Endothelial cell of umbilical vein (primary cell): ENCODE results near the gene LDLRAD4. TPM values are rescaled to one million over a fixed set of nuclear protein-coding genes. Genes with fewer than 3 reads are reported as not detected.

Experiments
- BruUV-seq: library from RNA; stranded (reverse); fragments of 400-500 nt; replicated peaks from 2 replicates; lab custom pipeline; 2021; lab: Mats Ljungman, UMichigan
- CTCF ChIA-PET: fragments of 300-600, 350-600 bp; sonication (Branson Sonifier 250); formaldehyde crosslinking; loops from one replicate; lab custom pipeline; 2021; ENCODE audit warnings: antibody characterized with exemption, inconsistent platforms; lab: Charles Lee
- POLR2A ChIA-PET: fragments of 300-600, 350-600 bp; sonication (Branson Sonifier 250); formaldehyde crosslinking; loops from one replicate; lab custom pipeline; 2021; ENCODE audit warnings: antibody characterized with exemption, inconsistent platforms; lab: Charles Lee
- DNase-seq: peaks from one replicate; pipeline ENCODE4 v3.0.0-alpha.2; 2011; ENCODE audit warnings: low read depth, low spot score
- FAIRE-seq: peaks from 2 replicates; lab custom pipeline; 2011; peaks lifted over from hg19 to GRCh38; lab: Jason Lieb, UNC
- H2AFZ ChIP-seq: 2 replicates; pipeline ENCODE4 v1.6.0; 2012; ENCODE audit warnings: low read depth, low read length, control low read depth, inconsistent platforms
- H3K27ac ChIP-seq: 2 replicates; pipeline ENCODE4 v1.5.1; 2011; ENCODE audit warnings: low read depth, mild to moderate bottlenecking, control low read depth, low read length, moderate library complexity; ENCODE audit not compliant: insufficient read depth
- H3K27me3 ChIP-seq, 2 experiments: 2 replicates each; pipeline versions ENCODE4 v1.6.0 to v1.6.1; 2011; ENCODE audit warnings: low read length in 2 of 2, mixed read lengths in 1 of 2; ENCODE audit not compliant: control insufficient read depth in 2 of 2, insufficient read depth in 2 of 2
- H3K36me3 ChIP-seq, 2 experiments: 2 replicates in 1 of 2; 3 replicates in 1 of 2; pipeline ENCODE4 v1.5.1; 2011; ENCODE audit warnings: low read length in 2 of 2, mild to moderate bottlenecking in 1 of 2, moderate library complexity in 1 of 2; ENCODE audit not compliant: control insufficient read depth in 2 of 2, insufficient read depth in 2 of 2; ENCODE audit errors: extremely low read depth in 1 of 2
- H3K4me1 ChIP-seq: 3 replicates; pipeline ENCODE4 v1.5.1; 2011; ENCODE audit warnings: mild to moderate bottlenecking, low read length; ENCODE audit not compliant: control insufficient read depth, insufficient read depth; ENCODE audit errors: extremely low read depth
- H3K4me2 ChIP-seq: 2 replicates; pipeline ENCODE4 v1.6.1; 2011; ENCODE audit warnings: low read length, control low read depth, mixed read lengths; ENCODE audit not compliant: insufficient read depth
- H3K4me3 ChIP-seq, 3 experiments: fragments of 200-600 bp in 1 of 3; sonication (generic), shearing (Covaris generic) in 1 of 3; replicated peaks in 1 of 3; 2 replicates each; pipeline ENCODE4 v1.5.1; 2011 to 2016; ENCODE audit warnings: control low read depth in 3 of 3, low read length in 3 of 3, mild to moderate bottlenecking in 2 of 3, inconsistent platforms in 1 of 3, low read depth in 1 of 3, moderate library complexity in 1 of 3; ENCODE audit not compliant: insufficient read depth in 1 of 3
- H3K79me2 ChIP-seq: 2 replicates; pipeline ENCODE4 v1.6.0; 2012; ENCODE audit warnings: low read length, inconsistent platforms; ENCODE audit not compliant: control insufficient read depth, insufficient read depth
- H3K9ac ChIP-seq: replicated peaks from 2 replicates; pipeline ENCODE3; 2011; ENCODE audit warnings: low read length, control low read depth; ENCODE audit not compliant: insufficient read depth; ENCODE audit errors: extremely low read depth
- H3K9me1 ChIP-seq: replicated peaks from 3 replicates; pipeline ENCODE4 v1.6.0; 2011; ENCODE audit warnings: mild to moderate bottlenecking, low read length; ENCODE audit not compliant: control insufficient read depth, insufficient read depth; ENCODE audit errors: extremely low read depth
- H3K9me3 ChIP-seq: replicated peaks from 2 replicates; pipeline ENCODE4 v1.5.1; 2012; ENCODE audit warnings: low read length, inconsistent platforms; ENCODE audit not compliant: control insufficient read depth, insufficient read depth
- H4K20me1 ChIP-seq: replicated peaks from 2 replicates; pipeline ENCODE3; 2011; ENCODE audit warnings: mild to moderate bottlenecking, low read length; ENCODE audit not compliant: control insufficient read depth, insufficient read depth; ENCODE audit errors: extremely low read depth
- FOS ChIP-seq: IDR thresholded peaks from 2 replicates; pipeline ENCODE4 v1.6.1; 2011; ENCODE audit warnings: mild to moderate bottlenecking, low read length, moderate library complexity, borderline replicate concordance; ENCODE audit not compliant: insufficient read depth
- JUN ChIP-seq: IDR thresholded peaks from 2 replicates; pipeline ENCODE4 v1.6.1; 2011; ENCODE audit warnings: borderline replicate concordance, low read depth; ENCODE audit not compliant: insufficient read length, insufficient read depth
- MYC ChIP-seq: IDR thresholded peaks from one replicate; pipeline ENCODE4 v1.6.1; 2011; ENCODE audit warnings: mild to moderate bottlenecking, low read depth, low read length
- dilution Hi-C: fragments of 300-500 bp; cut with MboI; formaldehyde crosslinking; loops from one replicate; pipeline ENCODE4 v1.15.0; 2019; ENCODE audit warnings: low sequenced_read_pairs; ENCODE audit not compliant: extremely low pct_ligation_motif_present
- intact Hi-C: fragments of 100-400 bp; cut with micrococcal nuclease; formaldehyde crosslinking; loops from one replicate; pipeline ENCODE4 v1.10.0; 2022
- polyA plus RNA-seq, 4 experiments: library from polyadenylated mRNA; depleted of rRNA in 3 of 4; stranded (reverse) in 3 of 4; unstranded in 1 of 4; fragments of >200 nt; gene quantifications; 2 replicates each; pipeline versions ENCODE4 v1.2.1 to v1.2.3, GENCODE V29; 2011 to 2012; ENCODE audit warnings: missing spikeins in 1 of 4
- total RNA-seq: library from RNA; stranded (reverse); gene quantifications from 2 replicates; pipeline ENCODE4 v1.2.3, GENCODE V29; 2021
- TF ChIP-seq, protein P1 (sequence below): IDR thresholded peaks from 2 replicates; pipeline ENCODE4 v1.6.1; 2011; ENCODE audit not compliant: insufficient read depth, insufficient read length
- TF ChIP-seq, protein P2 (sequence below), 2 donors: IDR thresholded peaks; 1 replicate in 1 of 2; 2 replicates in 1 of 2; pipeline ENCODE4 v1.5.1; 2011; ENCODE audit warnings: low read length in 2 of 2, mild to moderate bottlenecking in 2 of 2, moderate library complexity in 2 of 2, control low read depth in 1 of 2, inconsistent platforms in 1 of 2, low read depth in 1 of 2; ENCODE audit not compliant: insufficient read depth in 1 of 2; ENCODE audit errors: extremely low read depth in 1 of 2

The LDLRAD4 gene
- total and polyA plus RNA-seq, 2 donors (not counting 3 experiments of a cell fraction or from before 2014, with no cell fraction given), result 5.2 to 6.5 TPM

- BruUV-seq, result no TSS peak
- no peak overlapping the region for H3K27ac ChIP-seq
- intact Hi-C loops, result no loop called here
Measured at GRCh38 chr18:13623871-13624270, 405.3 kb downstream of the LDLRAD4 start.

More at GRCh38 chr18:13623871-13624270, 405.3 kb downstream of the LDLRAD4 start:
- ChIA-PET POLR2A (no interaction called here), CTCF (no interaction called here)
- Histone ChIP-seq H3K9me3 (no peaks in the 10 kb centered on the region), H4K20me1 (no peaks in the 10 kb centered on the region), H3K4me3 (no peak overlapping the region), H3K9ac (no peak overlapping the region), H3K27me3 (no peaks in the 10 kb centered on the region), H3K79me2 (no peaks in the 10 kb centered on the region), H2AFZ (no peak overlapping the region), H3K4me2 (no peak overlapping the region), H3K9me1 (no peaks in the 10 kb centered on the region), H3K4me1 (peaks cover 2% of the 10 kb centered on the region), H3K36me3 (no peaks in the 10 kb centered on the region)
- dilution Hi-C loops, result no loop called here
- DNase-seq (no peak), FAIRE-seq (no peak)
- TF ChIP-seq MYC (no peak), FOS (no peak), JUN (no peak)
- TF ChIP-seq, protein P1, sequence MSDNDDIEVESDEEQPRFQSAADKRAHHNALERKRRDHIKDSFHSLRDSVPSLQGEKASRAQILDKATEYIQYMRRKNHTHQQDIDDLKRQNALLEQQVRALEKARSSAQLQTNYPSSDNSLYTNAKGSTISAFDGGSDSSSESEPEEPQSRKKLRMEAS, result no peak
- TF ChIP-seq, protein P2, sequence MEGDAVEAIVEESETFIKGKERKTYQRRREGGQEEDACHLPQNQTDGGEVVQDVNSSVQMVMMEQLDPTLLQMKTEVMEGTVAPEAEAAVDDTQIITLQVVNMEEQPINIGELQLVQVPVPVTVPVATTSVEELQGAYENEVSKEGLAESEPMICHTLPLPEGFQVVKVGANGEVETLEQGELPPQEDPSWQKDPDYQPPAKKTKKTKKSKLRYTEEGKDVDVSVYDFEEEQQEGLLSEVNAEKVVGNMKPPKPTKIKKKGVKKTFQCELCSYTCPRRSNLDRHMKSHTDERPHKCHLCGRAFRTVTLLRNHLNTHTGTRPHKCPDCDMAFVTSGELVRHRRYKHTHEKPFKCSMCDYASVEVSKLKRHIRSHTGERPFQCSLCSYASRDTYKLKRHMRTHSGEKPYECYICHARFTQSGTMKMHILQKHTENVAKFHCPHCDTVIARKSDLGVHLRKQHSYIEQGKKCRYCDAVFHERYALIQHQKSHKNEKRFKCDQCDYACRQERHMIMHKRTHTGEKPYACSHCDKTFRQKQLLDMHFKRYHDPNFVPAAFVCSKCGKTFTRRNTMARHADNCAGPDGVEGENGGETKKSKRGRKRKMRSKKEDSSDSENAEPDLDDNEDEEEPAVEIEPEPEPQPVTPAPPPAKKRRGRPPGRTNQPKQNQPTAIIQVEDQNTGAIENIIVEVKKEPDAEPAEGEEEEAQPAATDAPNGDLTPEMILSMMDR (IDR thresholded peaks at IDR 0.05; ENCODE audit: extremely low read depth in 1 of 2, insufficient read depth in 1 of 2, low read depth in 1 of 2, low read length in 2 of 2), result no peak
